K562 (cell line): ENCODE data around the gene CELSR2. TPM values are rescaled to one million over a fixed set of nuclear protein-coding genes. Genes with fewer than 3 reads are reported as not detected.

Experiments used
- ARID2 ChIP-seq: fragments of 450-650 bp; IDR thresholded peaks from 2 replicates; pipeline ENCODE4 v1.6.1; 2017; ENCODE audit warnings: antibody characterized with exemption, mild to moderate bottlenecking
- ARNT ChIP-seq, 2 experiments: fragments of 450-650 bp; IDR thresholded peaks; 2 replicates each; pipeline ENCODE4 v1.6.1; 2016; ENCODE audit warnings: mild to moderate bottlenecking in 1 of 2
- CCNT2 ChIP-seq: IDR thresholded peaks from 2 replicates; pipeline ENCODE4 v1.6.1; 2011; ENCODE audit warnings: borderline replicate concordance, low read depth, mild to moderate bottlenecking, moderate library complexity, mixed read lengths, low read length; ENCODE audit not compliant: insufficient read length; ENCODE audit errors: extremely low read depth
- CTBP1 ChIP-seq: fragments of 450-650 bp; IDR thresholded peaks from 2 replicates; pipeline ENCODE4 v1.6.1; 2016; ENCODE audit warnings: borderline replicate concordance
- FOXJ3 ChIP-seq: sonication (generic); formaldehyde crosslinking; IDR thresholded peaks from 2 replicates; pipeline ENCODE4 v1.4.0; 2020; ENCODE audit warnings: mild to moderate bottlenecking, missing genetic modification reagents
- HCFC1 ChIP-seq: IDR thresholded peaks from 2 replicates; pipeline ENCODE4 v1.6.1; 2012; ENCODE audit warnings: low read depth, low read length, improper control_type of control experiment
- ILF3 ChIP-seq: fragments of 450-650 bp; IDR thresholded peaks from 2 replicates; pipeline ENCODE4 v1.6.1; 2018; ENCODE audit warnings: antibody characterized with exemption, mild to moderate bottlenecking, moderate library complexity, borderline replicate concordance
- KDM1A ChIP-seq, 2 experiments: fragments of 450-650 bp; IDR thresholded peaks; 2 replicates each; pipeline ENCODE4 v1.6.1; 2016; ENCODE audit warnings: mild to moderate bottlenecking in 2 of 2
- PHF8 ChIP-seq: fragments of 200-600 bp; sonication (generic); IDR thresholded peaks from 2 replicates; pipeline ENCODE4 v1.6.1; 2012; ENCODE audit warnings: mixed run types, mild to moderate bottlenecking, inconsistent platforms, low read length, moderate library complexity, borderline replicate concordance
- POLR2A ChIP-seq: fragments of 450-650 bp; conservative IDR thresholded peaks from 2 replicates; pipeline ENCODE4 v1.6.1; 2016
- RFX5 ChIP-seq: IDR thresholded peaks from 2 replicates; pipeline ENCODE4 v1.6.1; 2011; ENCODE audit warnings: low read depth, mild to moderate bottlenecking, improper control_type of control experiment, low read length
- ZNF121 ChIP-seq: sonication (generic); formaldehyde crosslinking; conservative IDR thresholded peaks from 2 replicates; pipeline ENCODE4 v1.8.0; 2022; ENCODE audit warnings: missing genetic modification reagents
- ZNF263 ChIP-seq: sonication (generic); formaldehyde crosslinking; IDR thresholded peaks from 2 replicates; pipeline ENCODE4 v1.8.0; 2022; ENCODE audit warnings: mild to moderate bottlenecking, missing genetic modification reagents, borderline replicate concordance
- ZNF41 ChIP-seq: fragments of 250-450 bp; sonication (Bioruptor Pico); conservative IDR thresholded peaks from 2 replicates; pipeline ENCODE4 v1.4.0; 2020; ENCODE audit warnings: mild to moderate bottlenecking
- polyA plus RNA-seq, 8 experiments: library from polyadenylated mRNA; depleted of rRNA in 4 of 8; stranded (reverse) in 5 of 8; unstranded in 3 of 8; fragments of >200 nt; fragmentation: Nextera tagmentation in 2 of 8; fragmentation: Illumina TruSeq in 1 of 8; extraction: Ambion mirVana in 2 of 8; extraction: Trizol in 1 of 8; gene quantifications; 2 replicates each; pipeline versions ENCODE4 v1.2.1 to v1.2.3, GENCODE V29; 2011 to 2014; ENCODE audit warnings: inconsistent platforms in 1 of 8, missing spikeins in 1 of 8
- total RNA-seq, 7 experiments: library from RNA; depleted of rRNA in 6 of 7; stranded (reverse); fragments of >200 nt in 6 of 7; fragmentation: Illumina TruSeq in 2 of 7; extraction: Trizol in 2 of 7; gene quantifications; 2 replicates each; pipeline versions ENCODE4 v1.2.1 to v1.2.3, GENCODE V29; 2011 to 2021; ENCODE audit warnings: low replicate concordance in 1 of 7
- TF ChIP-seq, protein P1 (sequence below), 2 experiments: fragments of 150-350 bp in 1 of 2; IDR thresholded peaks; 2 replicates each; pipeline ENCODE4 v1.6.1; 2012 to 2016; ENCODE audit warnings: low read depth in 2 of 2, low read length in 2 of 2, mild to moderate bottlenecking in 1 of 2, moderate library complexity in 1 of 2
- TF ChIP-seq, protein P2 (sequence below): fragments of 250-450 bp; sonication (Bioruptor Pico); IDR thresholded peaks from 2 replicates; pipeline ENCODE4 v1.5.0; 2021; ENCODE audit warnings: mild to moderate bottlenecking, borderline replicate concordance
- TF ChIP-seq, protein P3 (sequence below): fragments of 450-650 bp; formaldehyde crosslinking; IDR thresholded peaks from 2 replicates; pipeline ENCODE4 v1.4.0; 2020; ENCODE audit warnings: mild to moderate bottlenecking, moderate library complexity
- TF ChIP-seq, protein P4 (sequence below): fragments of 250-450 bp; sonication (Bioruptor Pico); IDR thresholded peaks from 2 replicates; pipeline ENCODE4 v1.5.0; 2020; ENCODE audit warnings: mild to moderate bottlenecking, borderline replicate concordance

Gene CELSR2
- total and polyA plus RNA-seq, 9 of the 15 experiments (the other 6 are each of a cell fraction or from before 2014, with no cell fraction given), result 0.31 to 21.9 (median 4.2) TPM

DNA sequence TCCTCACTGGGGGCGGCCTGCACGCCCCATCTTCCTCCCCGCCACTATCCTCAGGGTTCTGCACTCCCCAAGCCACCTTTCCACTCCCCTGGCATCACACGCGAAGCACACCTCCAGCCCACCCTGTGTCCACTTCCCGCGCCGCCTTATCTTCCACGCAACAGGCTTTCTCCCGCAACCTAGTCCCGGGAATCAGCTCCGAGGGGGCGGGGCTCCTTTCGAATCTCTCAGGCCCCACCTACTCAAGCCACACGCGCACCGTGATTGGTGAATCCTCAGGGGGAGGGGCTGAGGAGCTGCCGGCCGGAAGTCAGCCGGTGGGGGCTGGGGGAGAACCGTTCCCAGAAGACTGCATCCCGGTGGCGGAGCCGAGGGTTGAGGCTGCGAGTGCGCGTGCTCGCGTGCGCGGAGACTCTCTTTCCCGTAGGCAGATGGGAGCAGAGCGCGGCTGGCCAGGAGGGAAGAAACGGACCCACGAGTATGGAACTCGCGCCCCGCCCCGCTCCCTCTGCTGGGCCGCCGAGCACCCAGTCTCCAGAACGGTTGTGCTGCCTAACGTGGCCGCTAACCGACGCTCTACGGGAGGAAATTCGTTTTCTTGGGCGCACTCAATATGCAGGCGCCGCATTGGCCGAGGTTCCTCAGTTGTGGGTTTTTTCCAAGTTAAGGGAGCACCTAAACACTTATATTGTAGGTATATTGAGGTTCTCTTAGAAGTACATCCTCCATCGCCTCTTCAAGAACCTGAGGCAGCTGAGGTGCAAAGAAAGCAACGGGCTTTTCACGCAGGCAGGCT, 33.8 kb downstream of the CELSR2 start, which contains the start of gene PSRC1 (continued):
- TF ChIP-seq ARNT (IDR thresholded peaks at IDR 0.05) (0 out of 4 replicates have a peak, but pooled peaks of 1 of the 2 experiments have one; percentile 4), ZNF121 (CRISPR knock-in tag) (no peak), ILF3 (no peak), CCNT2 (peak; percentile 67), CTBP1 (peak; percentile 85; the same call in 1 of the 2 replicates), FOXJ3 (CRISPR knock-in tag) (no peak), POLR2A (peak; percentile 97), HCFC1 (no peak), ARID2 (no peak), RFX5 (no peak), KDM1A (IDR thresholded peaks at IDR 0.05) (no peak; a peak in 1 of 4 replicates), ZNF263 (CRISPR knock-in tag) (no peak; the same call in none of the 2 replicates), ZNF41 (CRISPR knock-in tag) (0 out of 2 replicates have a peak, but pooled peaks have one; percentile 18), PHF8 (peak; percentile 92)
- TF ChIP-seq, protein P1, sequence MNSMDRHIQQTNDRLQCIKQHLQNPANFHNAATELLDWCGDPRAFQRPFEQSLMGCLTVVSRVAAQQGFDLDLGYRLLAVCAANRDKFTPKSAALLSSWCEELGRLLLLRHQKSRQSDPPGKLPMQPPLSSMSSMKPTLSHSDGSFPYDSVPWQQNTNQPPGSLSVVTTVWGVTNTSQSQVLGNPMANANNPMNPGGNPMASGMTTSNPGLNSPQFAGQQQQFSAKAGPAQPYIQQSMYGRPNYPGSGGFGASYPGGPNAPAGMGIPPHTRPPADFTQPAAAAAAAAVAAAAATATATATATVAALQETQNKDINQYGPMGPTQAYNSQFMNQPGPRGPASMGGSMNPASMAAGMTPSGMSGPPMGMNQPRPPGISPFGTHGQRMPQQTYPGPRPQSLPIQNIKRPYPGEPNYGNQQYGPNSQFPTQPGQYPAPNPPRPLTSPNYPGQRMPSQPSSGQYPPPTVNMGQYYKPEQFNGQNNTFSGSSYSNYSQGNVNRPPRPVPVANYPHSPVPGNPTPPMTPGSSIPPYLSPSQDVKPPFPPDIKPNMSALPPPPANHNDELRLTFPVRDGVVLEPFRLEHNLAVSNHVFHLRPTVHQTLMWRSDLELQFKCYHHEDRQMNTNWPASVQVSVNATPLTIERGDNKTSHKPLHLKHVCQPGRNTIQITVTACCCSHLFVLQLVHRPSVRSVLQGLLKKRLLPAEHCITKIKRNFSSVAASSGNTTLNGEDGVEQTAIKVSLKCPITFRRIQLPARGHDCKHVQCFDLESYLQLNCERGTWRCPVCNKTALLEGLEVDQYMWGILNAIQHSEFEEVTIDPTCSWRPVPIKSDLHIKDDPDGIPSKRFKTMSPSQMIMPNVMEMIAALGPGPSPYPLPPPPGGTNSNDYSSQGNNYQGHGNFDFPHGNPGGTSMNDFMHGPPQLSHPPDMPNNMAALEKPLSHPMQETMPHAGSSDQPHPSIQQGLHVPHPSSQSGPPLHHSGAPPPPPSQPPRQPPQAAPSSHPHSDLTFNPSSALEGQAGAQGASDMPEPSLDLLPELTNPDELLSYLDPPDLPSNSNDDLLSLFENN (IDR thresholded peaks at IDR 0.05; ENCODE audit: low read depth in 2 of 2, low read length in 2 of 2), result peak in 1 of 2 experiments; percentile 16; a peak in 1 of 4 replicates
- TF ChIP-seq, protein P2, sequence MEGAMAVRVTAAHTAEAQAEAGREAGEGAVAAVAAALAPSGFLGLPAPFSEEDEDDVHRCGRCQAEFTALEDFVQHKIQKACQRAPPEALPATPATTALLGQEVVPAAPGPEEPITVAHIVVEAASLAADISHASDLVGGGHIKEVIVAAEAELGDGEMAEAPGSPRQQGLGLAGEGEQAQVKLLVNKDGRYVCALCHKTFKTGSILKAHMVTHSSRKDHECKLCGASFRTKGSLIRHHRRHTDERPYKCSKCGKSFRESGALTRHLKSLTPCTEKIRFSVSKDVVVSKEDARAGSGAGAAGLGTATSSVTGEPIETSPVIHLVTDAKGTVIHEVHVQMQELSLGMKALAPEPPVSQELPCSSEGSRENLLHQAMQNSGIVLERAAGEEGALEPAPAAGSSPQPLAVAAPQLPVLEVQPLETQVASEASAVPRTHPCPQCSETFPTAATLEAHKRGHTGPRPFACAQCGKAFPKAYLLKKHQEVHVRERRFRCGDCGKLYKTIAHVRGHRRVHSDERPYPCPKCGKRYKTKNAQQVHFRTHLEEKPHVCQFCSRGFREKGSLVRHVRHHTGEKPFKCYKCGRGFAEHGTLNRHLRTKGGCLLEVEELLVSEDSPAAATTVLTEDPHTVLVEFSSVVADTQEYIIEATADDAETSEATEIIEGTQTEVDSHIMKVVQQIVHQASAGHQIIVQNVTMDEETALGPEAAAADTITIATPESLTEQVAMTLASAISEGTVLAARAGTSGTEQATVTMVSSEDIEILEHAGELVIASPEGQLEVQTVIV (CRISPR knock-in tag), result no peak
- TF ChIP-seq, protein P3, sequence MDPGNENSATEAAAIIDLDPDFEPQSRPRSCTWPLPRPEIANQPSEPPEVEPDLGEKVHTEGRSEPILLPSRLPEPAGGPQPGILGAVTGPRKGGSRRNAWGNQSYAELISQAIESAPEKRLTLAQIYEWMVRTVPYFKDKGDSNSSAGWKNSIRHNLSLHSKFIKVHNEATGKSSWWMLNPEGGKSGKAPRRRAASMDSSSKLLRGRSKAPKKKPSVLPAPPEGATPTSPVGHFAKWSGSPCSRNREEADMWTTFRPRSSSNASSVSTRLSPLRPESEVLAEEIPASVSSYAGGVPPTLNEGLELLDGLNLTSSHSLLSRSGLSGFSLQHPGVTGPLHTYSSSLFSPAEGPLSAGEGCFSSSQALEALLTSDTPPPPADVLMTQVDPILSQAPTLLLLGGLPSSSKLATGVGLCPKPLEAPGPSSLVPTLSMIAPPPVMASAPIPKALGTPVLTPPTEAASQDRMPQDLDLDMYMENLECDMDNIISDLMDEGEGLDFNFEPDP (CRISPR knock-in tag), result 0 out of 2 replicates have a peak, but pooled peaks have one; percentile 69
- TF ChIP-seq, protein P4, sequence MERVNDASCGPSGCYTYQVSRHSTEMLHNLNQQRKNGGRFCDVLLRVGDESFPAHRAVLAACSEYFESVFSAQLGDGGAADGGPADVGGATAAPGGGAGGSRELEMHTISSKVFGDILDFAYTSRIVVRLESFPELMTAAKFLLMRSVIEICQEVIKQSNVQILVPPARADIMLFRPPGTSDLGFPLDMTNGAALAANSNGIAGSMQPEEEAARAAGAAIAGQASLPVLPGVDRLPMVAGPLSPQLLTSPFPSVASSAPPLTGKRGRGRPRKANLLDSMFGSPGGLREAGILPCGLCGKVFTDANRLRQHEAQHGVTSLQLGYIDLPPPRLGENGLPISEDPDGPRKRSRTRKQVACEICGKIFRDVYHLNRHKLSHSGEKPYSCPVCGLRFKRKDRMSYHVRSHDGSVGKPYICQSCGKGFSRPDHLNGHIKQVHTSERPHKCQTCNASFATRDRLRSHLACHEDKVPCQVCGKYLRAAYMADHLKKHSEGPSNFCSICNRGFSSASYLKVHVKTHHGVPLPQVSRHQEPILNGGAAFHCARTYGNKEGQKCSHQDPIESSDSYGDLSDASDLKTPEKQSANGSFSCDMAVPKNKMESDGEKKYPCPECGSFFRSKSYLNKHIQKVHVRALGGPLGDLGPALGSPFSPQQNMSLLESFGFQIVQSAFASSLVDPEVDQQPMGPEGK, result no peak
